ENCODE data around the gene APOBEC4.

APOBEC4 gene

GRCh38 chr1:183674886-183675285 lies 21.8 kb upstream of the APOBEC4 start:
- DNase-seq (ENCODE audit: low read depth), result no peak
- no peak overlapping the region for H3K4me3 ChIP-seq (replicated peaks; ENCODE audit: low read depth, low read length)
- TF ChIP-seq CTCF (IDR thresholded peaks at IDR 0.05; ENCODE audit: low read length, missing control alignments), result no peak

- TF ChIP-seq CTCF (IDR thresholded peaks at IDR 0.05; ENCODE audit: low read length, missing control alignments), result no peak
- peak; percentile 54 for DNase-seq (ENCODE audit: low read depth)
- no peak overlapping the region for H3K4me3 ChIP-seq (replicated peaks; ENCODE audit: low read depth, low read length)
These were observed 21.2 kb upstream of the APOBEC4 start for GRCh38 chr1:183674339-183674738.

GRCh38 chr1:183673605-183674323 lies 20.6 kb upstream of the APOBEC4 start:
- no peak overlapping the region for H3K4me3 ChIP-seq (replicated peaks; ENCODE audit: low read depth, low read length)
- no peak for TF ChIP-seq CTCF (IDR thresholded peaks at IDR 0.05; ENCODE audit: low read length, missing control alignments)
- no peak for DNase-seq (ENCODE audit: low read depth)

- peak; percentile 24 for TF ChIP-seq CTCF (IDR thresholded peaks at IDR 0.05; ENCODE audit: low read length, missing control alignments)
- no peak overlapping the region for H3K4me3 ChIP-seq (replicated peaks; ENCODE audit: low read depth, low read length)
- DNase-seq (ENCODE audit: low read depth), result no peak
These were observed 17.1 kb upstream of the APOBEC4 start for GRCh38 chr1:183670169-183670568.

- DNase-seq (ENCODE audit: low read depth), result no peak
- no peak for TF ChIP-seq CTCF (IDR thresholded peaks at IDR 0.05; ENCODE audit: low read length, missing control alignments)
These were observed 3.2 kb upstream of the APOBEC4 start for GRCh38 chr1:183656355-183656754.

GRCh38 chr1:183655562-183656075 lies 2.5 kb upstream of the APOBEC4 start:
- H3K4me3 ChIP-seq (replicated peaks; ENCODE audit: low read depth, low read length), result no peak overlapping the region

More at GRCh38 chr1:183656355-183656754, 3.2 kb upstream of the APOBEC4 start:
- no peak overlapping the region for H3K4me3 ChIP-seq (replicated peaks; ENCODE audit: low read depth, low read length)

More at GRCh38 chr1:183655562-183656075, 2.5 kb upstream of the APOBEC4 start:
- peak; percentile 91 for DNase-seq (ENCODE audit: low read depth)
- peak; percentile 85 for TF ChIP-seq CTCF (IDR thresholded peaks at IDR 0.05; ENCODE audit: low read length, missing control alignments)

Data from fibroblast of pulmonary artery (primary cell).